HepG2 (cell line): Measurements from ENCODE around the gene TTLL13. TPM values are rescaled to one million over a fixed set of nuclear protein-coding genes. Genes with fewer than 3 reads are reported as not detected.
A peak's percentile ranks its signal among the peaks of the same experiment; 100 is the strongest.

Experiments
- CCDC6 ChIP-seq: sonication (generic); formaldehyde crosslinking; IDR thresholded peaks from 2 replicates; pipeline ENCODE4 v1.8.1; 2022; ENCODE audit warnings: mild to moderate bottlenecking, missing genetic modification reagents, moderate library complexity
- MIXL1 ChIP-seq: IDR thresholded peaks from 2 replicates; pipeline ENCODE4 v1.6.1; 2016
- MYC ChIP-seq: sonication (generic); formaldehyde crosslinking; IDR thresholded peaks from 2 replicates; pipeline ENCODE4 v1.9.0; 2021; ENCODE audit warnings: missing genetic modification reagents, borderline replicate concordance
- RXRA ChIP-seq: sonication (generic); formaldehyde crosslinking; IDR thresholded peaks from 2 replicates; pipeline ENCODE4 v1.5.1; 2020; ENCODE audit warnings: missing genetic modification reagents
- RXRB ChIP-seq: IDR thresholded peaks from 2 replicates; pipeline ENCODE4 v1.6.1; 2016; ENCODE audit warnings: borderline replicate concordance, missing genetic modification reagents, missing compliant biosample characterization
- SCMH1 ChIP-seq: sonication (generic); formaldehyde crosslinking; IDR thresholded peaks from 2 replicates; pipeline ENCODE4 v1.9.0; 2021; ENCODE audit warnings: missing genetic modification reagents, mild to moderate bottlenecking, borderline replicate concordance
- ZFYVE20 ChIP-seq: sonication (generic); formaldehyde crosslinking; IDR thresholded peaks from 2 replicates; pipeline ENCODE4 v1.8.0; 2023; ENCODE audit warnings: low read depth, mild to moderate bottlenecking, moderate library complexity, missing genetic modification reagents, borderline replicate concordance
- ZNF337 ChIP-seq: sonication (generic); formaldehyde crosslinking; IDR thresholded peaks from 2 replicates; pipeline ENCODE4 v1.5.1; 2020; ENCODE audit warnings: missing genetic modification reagents, low read depth, mild to moderate bottlenecking, borderline replicate concordance
- ZNF841 ChIP-seq: sonication (generic); formaldehyde crosslinking; IDR thresholded peaks from 2 replicates; pipeline ENCODE4 v1.8.1; 2023; ENCODE audit warnings: missing genetic modification reagents, borderline replicate concordance
- polyA plus RNA-seq, 8 experiments: library from polyadenylated mRNA; depleted of rRNA in 3 of 8; stranded (reverse) in 7 of 8; unstranded in 1 of 8; fragments of >200 nt; fragmentation: Illumina TruSeq in 4 of 8; extraction: Trizol in 4 of 8; gene quantifications; 2 replicates each; pipeline versions ENCODE4 v1.2.1 to v1.2.3, GENCODE V29; 2011 to 2016; ENCODE audit warnings: low read depth in 4 of 8, missing spikeins in 1 of 8, mixed read lengths in 1 of 8; ENCODE audit not compliant: insufficient read depth in 1 of 8
- total RNA-seq, 5 experiments: library from RNA; depleted of rRNA; stranded (reverse); fragments of >200 nt; fragmentation: Illumina TruSeq; extraction: Trizol; gene quantifications; 2 replicates each; pipeline ENCODE4 v1.2.3, GENCODE V29; 2016; ENCODE audit warnings: low read depth in 1 of 5
- TF ChIP-seq, protein P1 (sequence below): sonication (generic); formaldehyde crosslinking; IDR thresholded peaks from 2 replicates; pipeline ENCODE4 v1.8.0; 2022; ENCODE audit warnings: mild to moderate bottlenecking, missing genetic modification reagents, borderline replicate concordance
- TF ChIP-seq, protein P2 (sequence below): IDR thresholded peaks from 2 replicates; pipeline ENCODE4 v1.6.1; 2016; ENCODE audit warnings: mild to moderate bottlenecking
- TF ChIP-seq, protein P3 (sequence below): sonication (generic); formaldehyde crosslinking; IDR thresholded peaks from 2 replicates; pipeline ENCODE4 v1.5.1; 2020; ENCODE audit warnings: mild to moderate bottlenecking, missing genetic modification reagents
- TF ChIP-seq, protein P4 (sequence below): sonication (generic); formaldehyde crosslinking; IDR thresholded peaks from 2 replicates; pipeline ENCODE4 v1.5.1; 2020; ENCODE audit warnings: missing genetic modification reagents, mild to moderate bottlenecking, borderline replicate concordance
- TF ChIP-seq, protein P5 (sequence below): sonication (generic); formaldehyde crosslinking; IDR thresholded peaks from 2 replicates; pipeline ENCODE4 v1.5.0; 2020; ENCODE audit warnings: mild to moderate bottlenecking, missing genetic modification reagents
- TF ChIP-seq, protein P6 (sequence below): sonication (generic); formaldehyde crosslinking; IDR thresholded peaks from 2 replicates; pipeline ENCODE4 v1.9.0; 2021; ENCODE audit warnings: missing genetic modification reagents, mild to moderate bottlenecking, borderline replicate concordance

Gene TTLL13
- total and polyA plus RNA-seq, 2 of the 13 experiments (the other 11 are each of a cell fraction or from before 2014, with no cell fraction given), result 0.07 to 0.29 TPM

DNA sequence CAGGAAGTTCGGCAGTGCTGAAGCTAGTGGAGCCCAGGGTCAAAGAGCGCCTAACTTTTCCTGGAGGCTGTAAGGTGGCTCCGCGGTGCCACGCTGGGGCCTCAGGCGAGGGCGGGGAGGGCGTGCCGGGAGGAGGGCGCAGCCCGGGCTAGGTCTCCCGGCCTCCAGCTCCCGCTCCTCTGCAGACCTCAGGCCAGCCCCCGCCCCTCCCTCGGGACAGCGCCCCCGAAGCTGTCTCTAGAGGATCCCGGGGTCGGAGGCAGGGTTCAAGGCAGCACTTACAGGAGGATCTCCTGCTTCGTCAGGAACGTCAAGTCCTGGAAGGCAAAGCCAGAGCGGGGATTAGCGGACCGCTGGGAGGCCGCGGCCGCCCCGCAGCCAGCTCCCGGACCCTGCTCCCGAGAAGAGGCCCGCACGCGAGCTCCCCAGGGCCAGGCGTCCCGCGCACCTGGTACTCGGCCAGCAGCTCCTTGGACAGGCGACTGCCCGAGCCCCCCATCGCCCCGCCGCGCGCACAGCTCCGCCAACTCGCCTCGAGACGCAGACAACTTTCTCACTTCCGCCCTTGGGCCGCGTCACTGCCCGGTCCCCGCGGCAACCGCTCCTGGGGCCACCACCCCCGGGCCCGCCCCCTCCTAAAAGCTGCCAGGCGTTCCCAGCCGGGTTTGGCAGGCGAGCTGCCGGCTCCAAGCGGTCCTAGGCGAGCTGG lies 15.8 kb upstream of the TTLL13 start, which contains the start of gene CIB1 (continued):
- TF ChIP-seq, protein P1, sequence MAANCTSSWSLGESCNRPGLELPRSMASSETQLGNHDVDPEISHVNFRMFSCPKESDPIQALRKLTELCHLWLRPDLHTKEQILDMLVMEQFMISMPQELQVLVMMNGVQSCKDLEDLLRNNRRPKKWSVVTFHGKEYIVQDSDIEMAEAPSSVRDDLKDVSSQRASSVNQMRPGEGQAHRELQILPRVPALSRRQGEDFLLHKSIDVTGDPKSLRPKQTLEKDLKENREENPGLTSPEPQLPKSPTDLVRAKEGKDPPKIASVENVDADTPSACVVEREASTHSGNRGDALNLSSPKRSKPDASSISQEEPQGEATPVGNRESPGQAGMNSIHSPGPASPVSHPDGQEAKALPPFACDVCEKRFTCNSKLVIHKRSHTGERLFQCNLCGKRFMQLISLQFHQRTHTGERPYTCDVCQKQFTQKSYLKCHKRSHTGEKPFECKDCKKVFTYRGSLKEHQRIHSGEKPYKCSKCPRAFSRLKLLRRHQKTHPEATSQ (CRISPR knock-in tag), result no peak
- no peak for TF ChIP-seq MIXL1 (CRISPR knock-in tag)
- TF ChIP-seq, protein P2, sequence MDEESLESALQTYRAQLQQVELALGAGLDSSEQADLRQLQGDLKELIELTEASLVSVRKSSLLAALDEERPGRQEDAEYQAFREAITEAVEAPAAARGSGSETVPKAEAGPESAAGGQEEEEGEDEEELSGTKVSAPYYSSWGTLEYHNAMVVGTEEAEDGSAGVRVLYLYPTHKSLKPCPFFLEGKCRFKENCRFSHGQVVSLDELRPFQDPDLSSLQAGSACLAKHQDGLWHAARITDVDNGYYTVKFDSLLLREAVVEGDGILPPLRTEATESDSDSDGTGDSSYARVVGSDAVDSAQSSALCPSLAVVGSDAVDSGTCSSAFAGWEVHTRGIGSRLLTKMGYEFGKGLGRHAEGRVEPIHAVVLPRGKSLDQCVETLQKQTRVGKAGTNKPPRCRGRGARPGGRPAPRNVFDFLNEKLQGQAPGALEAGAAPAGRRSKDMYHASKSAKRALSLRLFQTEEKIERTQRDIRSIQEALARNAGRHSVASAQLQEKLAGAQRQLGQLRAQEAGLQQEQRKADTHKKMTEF (CRISPR knock-in tag), result peak; percentile 86
- peak; percentile 19; the same call in 1 of the 2 replicates for TF ChIP-seq RXRB
- TF ChIP-seq, protein P3, sequence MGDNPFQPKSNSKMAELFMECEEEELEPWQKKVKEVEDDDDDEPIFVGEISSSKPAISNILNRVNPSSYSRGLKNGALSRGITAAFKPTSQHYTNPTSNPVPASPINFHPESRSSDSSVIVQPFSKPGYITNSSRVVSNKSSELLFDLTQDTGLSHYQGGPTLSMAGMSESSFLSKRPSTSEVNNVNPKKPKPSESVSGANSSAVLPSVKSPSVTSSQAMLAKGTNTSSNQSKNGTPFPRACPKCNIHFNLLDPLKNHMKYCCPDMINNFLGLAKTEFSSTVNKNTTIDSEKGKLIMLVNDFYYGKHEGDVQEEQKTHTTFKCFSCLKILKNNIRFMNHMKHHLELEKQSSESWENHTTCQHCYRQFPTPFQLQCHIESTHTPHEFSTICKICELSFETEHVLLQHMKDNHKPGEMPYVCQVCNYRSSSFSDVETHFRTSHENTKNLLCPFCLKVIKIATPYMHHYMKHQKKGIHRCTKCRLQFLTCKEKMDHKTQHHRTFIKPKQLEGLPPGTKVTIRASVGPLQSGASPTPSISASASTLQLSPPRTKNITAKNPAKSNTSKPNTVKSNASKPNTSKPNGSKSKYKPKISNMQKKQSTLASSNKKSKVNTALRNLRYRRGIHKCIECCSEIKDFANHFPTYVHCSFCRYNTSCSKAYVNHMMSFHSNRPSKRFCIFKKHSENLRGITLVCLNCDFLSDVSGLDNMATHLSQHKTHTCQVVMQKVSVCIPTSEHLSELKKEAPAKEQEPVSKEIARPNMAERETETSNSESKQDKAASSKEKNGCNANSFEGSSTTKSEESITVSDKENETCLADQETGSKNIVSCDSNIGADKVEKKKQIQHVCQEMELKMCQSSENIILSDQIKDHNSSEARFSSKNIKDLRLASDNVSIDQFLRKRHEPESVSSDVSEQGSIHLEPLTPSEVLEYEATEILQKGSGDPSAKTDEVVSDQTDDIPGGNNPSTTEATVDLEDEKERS, result peak; percentile 69; the same call in 1 of the 2 replicates
- peak; percentile 88; the same call in 1 of the 2 replicates for TF ChIP-seq CCDC6 (CRISPR knock-in tag)
- no peak for TF ChIP-seq ZFYVE20 (CRISPR knock-in tag)
- no peak for TF ChIP-seq SCMH1 (CRISPR knock-in tag)
- TF ChIP-seq, protein P4, sequence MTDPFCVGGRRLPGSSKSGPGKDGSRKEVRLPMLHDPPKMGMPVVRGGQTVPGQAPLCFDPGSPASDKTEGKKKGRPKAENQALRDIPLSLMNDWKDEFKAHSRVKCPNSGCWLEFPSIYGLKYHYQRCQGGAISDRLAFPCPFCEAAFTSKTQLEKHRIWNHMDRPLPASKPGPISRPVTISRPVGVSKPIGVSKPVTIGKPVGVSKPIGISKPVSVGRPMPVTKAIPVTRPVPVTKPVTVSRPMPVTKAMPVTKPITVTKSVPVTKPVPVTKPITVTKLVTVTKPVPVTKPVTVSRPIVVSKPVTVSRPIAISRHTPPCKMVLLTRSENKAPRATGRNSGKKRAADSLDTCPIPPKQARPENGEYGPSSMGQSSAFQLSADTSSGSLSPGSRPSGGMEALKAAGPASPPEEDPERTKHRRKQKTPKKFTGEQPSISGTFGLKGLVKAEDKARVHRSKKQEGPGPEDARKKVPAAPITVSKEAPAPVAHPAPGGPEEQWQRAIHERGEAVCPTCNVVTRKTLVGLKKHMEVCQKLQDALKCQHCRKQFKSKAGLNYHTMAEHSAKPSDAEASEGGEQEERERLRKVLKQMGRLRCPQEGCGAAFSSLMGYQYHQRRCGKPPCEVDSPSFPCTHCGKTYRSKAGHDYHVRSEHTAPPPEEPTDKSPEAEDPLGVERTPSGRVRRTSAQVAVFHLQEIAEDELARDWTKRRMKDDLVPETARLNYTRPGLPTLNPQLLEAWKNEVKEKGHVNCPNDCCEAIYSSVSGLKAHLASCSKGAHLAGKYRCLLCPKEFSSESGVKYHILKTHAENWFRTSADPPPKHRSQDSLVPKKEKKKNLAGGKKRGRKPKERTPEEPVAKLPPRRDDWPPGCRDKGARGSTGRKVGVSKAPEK (CRISPR knock-in tag), result no peak
- peak; percentile 75 for TF ChIP-seq RXRA (CRISPR knock-in tag)
- TF ChIP-seq ZNF841 (CRISPR knock-in tag), result no peak
- peak; percentile 43; the same call in 1 of the 2 replicates for TF ChIP-seq ZNF337 (CRISPR knock-in tag)
- TF ChIP-seq, protein P5, sequence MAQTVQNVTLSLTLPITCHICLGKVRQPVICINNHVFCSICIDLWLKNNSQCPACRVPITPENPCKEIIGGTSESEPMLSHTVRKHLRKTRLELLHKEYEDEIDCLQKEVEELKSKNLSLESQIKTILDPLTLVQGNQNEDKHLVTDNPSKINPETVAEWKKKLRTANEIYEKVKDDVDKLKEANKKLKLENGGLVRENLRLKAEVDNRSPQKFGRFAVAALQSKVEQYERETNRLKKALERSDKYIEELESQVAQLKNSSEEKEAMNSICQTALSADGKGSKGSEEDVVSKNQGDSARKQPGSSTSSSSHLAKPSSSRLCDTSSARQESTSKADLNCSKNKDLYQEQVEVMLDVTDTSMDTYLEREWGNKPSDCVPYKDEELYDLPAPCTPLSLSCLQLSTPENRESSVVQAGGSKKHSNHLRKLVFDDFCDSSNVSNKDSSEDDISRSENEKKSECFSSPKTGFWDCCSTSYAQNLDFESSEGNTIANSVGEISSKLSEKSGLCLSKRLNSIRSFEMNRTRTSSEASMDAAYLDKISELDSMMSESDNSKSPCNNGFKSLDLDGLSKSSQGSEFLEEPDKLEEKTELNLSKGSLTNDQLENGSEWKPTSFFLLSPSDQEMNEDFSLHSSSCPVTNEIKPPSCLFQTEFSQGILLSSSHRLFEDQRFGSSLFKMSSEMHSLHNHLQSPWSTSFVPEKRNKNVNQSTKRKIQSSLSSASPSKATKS (CRISPR knock-in tag), result no peak
- TF ChIP-seq MYC (CRISPR knock-in tag), result peak; percentile 37; the same call in 1 of the 2 replicates
- TF ChIP-seq, protein P6, sequence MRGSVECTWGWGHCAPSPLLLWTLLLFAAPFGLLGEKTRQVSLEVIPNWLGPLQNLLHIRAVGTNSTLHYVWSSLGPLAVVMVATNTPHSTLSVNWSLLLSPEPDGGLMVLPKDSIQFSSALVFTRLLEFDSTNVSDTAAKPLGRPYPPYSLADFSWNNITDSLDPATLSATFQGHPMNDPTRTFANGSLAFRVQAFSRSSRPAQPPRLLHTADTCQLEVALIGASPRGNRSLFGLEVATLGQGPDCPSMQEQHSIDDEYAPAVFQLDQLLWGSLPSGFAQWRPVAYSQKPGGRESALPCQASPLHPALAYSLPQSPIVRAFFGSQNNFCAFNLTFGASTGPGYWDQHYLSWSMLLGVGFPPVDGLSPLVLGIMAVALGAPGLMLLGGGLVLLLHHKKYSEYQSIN (CRISPR knock-in tag), result no peak
